HG03066 (cell line): ENCODE measurements around the gene ANG.
A peak's percentile ranks its signal among the peaks of the same experiment; 100 is the strongest.

Experiments
- ATAC-seq: cut with Tn5 transposase; IDR thresholded peaks from one replicate; pipeline ENCODE4 v1.9.1; 2021; ENCODE audit warnings: low read depth; ENCODE audit not compliant: unreplicated experiment

ANG gene

DNA sequence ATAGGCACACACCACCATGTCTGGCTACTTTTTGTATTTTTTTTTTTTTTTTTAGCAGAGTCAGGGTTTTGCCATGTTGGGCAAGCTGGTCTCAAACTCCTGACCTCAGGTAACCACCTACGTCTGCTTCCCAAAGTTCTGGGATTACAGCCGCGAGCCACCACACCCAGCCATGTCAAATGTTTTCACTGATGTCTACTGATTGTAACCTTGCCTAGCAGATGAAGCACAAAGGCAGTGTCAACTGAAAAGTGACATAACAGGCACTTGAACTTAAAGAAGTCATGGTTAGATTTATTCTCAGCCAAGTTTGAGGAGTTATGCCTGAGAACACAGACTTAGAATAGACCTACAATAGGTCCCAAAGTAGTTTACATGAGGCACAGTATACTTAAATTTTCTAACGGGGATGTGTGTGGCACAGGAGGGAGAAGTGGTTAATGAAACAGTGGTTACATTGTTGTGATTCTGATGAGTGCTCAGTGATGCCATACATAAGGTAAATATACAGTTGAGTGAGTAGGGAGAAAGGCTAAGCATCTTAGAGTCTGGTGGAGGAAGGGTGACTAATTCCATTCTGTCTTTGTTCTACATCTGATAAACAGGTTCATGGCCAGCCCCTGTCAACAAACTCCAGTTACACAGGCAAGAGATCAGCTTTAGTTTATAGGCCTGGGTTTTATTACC lies 16.8 kb upstream of the ANG start:
- no peak for ATAC-seq

DNA sequence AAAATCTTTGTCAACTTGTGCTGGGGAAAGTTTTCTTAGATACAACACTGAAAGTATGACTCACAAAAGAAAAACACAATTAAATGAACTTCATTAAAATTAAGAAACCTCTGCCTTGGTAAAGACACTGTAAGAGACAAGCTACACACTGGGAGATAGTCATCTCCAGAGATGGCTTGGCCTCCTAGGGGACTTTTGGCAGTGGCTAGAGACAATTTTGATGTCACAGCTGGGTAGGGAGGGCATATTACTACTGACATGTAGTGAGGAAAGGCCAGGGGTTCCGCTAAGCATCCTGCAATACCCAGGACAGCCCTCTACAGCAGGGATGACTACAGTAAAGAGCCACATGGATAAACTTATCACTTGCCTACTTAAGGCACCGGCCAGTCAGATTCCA lies 12.9 kb upstream of the ANG start:
- ATAC-seq: no peak

DNA sequence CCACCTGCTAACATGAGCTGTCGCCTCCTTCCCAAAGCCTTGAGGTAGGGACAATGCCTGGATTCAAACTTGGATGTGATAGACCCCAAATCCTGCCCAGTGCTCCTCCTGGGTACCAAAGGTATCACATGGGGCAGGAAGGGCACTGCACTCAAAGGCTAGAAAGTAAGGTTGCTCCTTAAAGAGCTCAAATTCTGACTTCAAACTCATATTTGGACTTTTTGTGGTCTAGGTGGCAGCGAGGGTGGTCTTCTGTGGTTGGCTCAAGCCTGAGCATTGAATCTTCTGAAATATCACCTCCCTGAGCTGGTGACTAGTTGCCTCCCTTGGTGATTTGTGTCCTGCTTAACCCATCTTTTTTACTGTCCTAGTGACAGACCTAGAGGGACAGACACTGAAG lies 12.5 kb upstream of the ANG start:
- ATAC-seq: no peak

GRCh38 chr14:20679907-20680306 lies 8.7 kb upstream of the ANG start:
- no peak for ATAC-seq

GRCh38 chr14:20680363-20680762 lies 8.2 kb upstream of the ANG start:
- no peak for ATAC-seq

- ATAC-seq: peak; percentile 24
Measured at GRCh38 chr14:20680843-20681347, 7.7 kb upstream of the ANG start.

GRCh38 chr14:20681348-20682126 lies 7.0 kb upstream of the ANG start:
- no peak for ATAC-seq

- ATAC-seq: no peak
Measured at GRCh38 chr14:20682127-20682434, 6.5 kb upstream of the ANG start.

- peak; percentile 51 for ATAC-seq
Measured at GRCh38 chr14:20682435-20683124, 6.0 kb upstream of the ANG start.

GRCh38 chr14:20683125-20683890 lies 5.3 kb upstream of the ANG start:
- peak; percentile 33 for ATAC-seq

GRCh38 chr14:20683891-20684661 lies 4.5 kb upstream of the ANG start, which contains the start of gene RNASE4:
Gene RNASE4, plus strand, starts transcription at chr14:20684560. Its CDS starts 14,812 bp downstream, at chr14:20699372.
- no peak for ATAC-seq

GRCh38 chr14:20684662-20685456 lies 3.7 kb upstream of the ANG start:
- no peak for ATAC-seq

- no peak for ATAC-seq
Measured at GRCh38 chr14:20686386-20687143, 2.0 kb upstream of the ANG start.

- ATAC-seq: no peak
Measured at GRCh38 chr14:20687362-20688166, 1.0 kb upstream of the ANG start.

- no peak for ATAC-seq
Measured at GRCh38 chr14:20690848-20691640, 2.5 kb downstream of the ANG start.

DNA sequence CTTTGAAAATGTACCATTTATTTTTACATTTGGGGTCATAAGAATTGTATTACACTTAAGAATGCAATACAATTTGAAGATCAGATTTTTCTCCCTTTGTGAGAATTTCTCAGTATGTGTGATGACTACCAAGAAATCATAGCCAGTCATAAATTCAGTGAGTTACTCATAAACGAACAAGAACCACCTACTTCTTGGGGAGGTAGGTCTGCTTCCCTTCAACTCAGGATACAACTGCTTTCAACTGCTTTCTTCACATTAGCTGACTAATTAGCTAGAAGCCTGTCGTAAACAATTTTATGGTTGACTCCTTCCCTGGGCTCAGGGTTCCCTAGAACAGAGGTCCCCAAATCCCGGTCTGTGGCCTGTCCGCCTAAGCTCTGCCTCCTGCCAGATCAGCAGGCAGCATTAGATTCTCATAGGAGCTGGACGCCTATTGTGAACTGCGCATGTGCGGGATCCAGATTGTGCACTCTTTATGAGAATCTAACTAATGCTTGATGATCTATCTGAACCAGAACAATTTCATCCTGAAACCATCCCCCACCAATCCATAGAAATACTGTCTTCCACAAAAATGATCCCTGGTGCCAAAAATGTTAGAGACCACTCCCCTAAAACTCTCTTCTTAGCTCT lies 3.7 kb downstream of the ANG start:
- no peak for ATAC-seq
